ENCODE data around the gene MBD3L2B. TPM values are rescaled to one million over a fixed set of nuclear protein-coding genes. Genes with fewer than 3 reads are reported as not detected.
A peak's percentile ranks its signal among the peaks of the same experiment; 100 is the strongest.
"Not testable (repeated sequence)": the region's sequence is repeated elsewhere in the genome, so short reads cannot be mapped to it uniquely, and the experiment has no call there.

MBD3L2B gene
- not detected for total RNA-seq
- long read RNA-seq, result 0 reads

DNA sequence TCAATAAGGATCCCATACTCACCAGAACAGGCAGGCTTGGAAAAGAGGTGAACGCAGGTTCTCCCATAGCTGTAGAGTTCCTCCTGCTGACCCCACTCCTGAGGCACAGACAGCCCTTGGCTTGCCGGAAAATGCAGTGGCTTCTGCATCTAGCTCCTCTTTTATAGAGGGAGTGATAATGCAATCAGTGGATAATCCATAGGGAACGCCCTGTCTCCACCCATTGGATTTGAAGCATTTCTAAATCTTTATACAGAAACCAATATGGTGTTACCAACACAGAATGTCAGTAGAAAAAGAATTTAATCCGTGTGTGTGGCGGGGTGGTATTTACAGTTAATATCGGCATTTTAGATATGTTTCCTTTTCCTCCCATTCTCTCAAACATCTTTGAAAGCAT lies at the start of gene MBD3L2B:
MBD3L2B (minus strand) TSS at position 101 of the 400 bp plus-strand sequence; CDS start at position 67, 34 bp downstream.
- intact Hi-C loops (cut with DNase I); ATAC-seq; DNase-seq (ENCODE audit: missing footprints): not testable (repeated sequence)

DNA sequence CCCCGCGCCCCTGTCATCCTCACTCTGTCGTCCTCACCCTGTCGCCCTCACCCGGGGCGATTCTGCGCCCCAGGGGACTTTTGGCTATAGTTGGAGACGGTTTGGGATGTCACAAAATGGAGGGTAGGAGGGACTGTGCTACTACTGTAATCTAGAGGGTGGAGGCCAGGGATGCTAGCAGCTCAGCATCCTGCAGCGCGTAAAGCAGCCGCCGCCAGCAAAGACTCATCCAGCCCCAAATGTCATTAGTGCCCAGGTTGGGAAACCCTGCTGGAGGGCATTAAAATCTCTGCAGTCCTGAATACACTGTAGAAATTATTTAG lies 48.6 kb upstream of the MBD3L2B start:
- ATAC-seq (no peak), DNase-seq (ENCODE audit: missing footprints) (no peak)
- intact Hi-C loops (cut with DNase I), result no loop called here

DNA sequence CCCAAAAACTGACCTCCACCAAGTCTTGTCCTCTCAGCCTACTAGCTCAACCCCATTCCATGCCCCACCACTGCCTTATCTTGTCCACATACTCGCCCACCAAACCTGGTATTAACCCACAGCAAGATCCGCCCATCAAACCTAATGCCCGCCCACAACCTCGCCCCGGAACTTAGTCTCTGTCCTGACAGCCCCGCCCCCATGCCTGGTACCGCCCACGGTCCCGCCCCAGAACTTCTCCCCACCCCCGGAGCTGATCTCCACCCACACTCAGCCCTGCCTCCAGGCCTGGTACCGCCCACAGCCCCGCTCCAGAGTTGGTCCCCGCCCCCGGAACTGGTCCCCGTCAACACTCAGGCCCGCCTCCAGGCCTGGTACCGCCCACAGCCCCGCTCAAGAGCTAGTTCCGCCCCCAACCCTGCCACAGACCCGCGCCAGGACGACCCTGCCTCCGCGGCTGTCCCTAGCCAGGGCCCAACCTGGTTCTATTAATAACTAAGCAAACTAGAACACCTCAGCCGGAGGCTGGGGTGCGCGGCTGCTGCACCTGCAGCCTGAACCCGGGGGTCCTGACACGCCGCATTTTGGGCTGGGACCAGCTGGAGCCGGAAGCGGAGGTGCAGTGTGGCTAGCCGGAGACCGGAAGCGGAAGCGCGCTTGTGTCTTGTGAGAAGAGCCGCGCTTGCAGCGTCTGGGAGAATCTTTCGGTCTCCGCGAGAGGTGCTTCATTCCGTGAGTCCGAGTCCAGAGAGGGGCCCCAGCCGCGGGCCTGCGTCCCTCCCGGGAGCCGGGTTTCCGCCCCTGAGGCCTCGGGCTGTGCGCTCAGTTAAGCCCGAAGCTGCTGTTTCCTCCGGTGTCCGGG lies 48.0 kb upstream of the MBD3L2B start, which contains the start of gene ZNF557:
ZNF557 (plus strand) TSS at position 662 of the 862 bp plus-strand sequence. CDS start 5,372 bp downstream, outside the sequence.
- peak; percentile 100 for ATAC-seq
- intact Hi-C loops (cut with DNase I), result no loop called here
- peak; percentile 99 for DNase-seq (ENCODE audit: missing footprints)

DNA sequence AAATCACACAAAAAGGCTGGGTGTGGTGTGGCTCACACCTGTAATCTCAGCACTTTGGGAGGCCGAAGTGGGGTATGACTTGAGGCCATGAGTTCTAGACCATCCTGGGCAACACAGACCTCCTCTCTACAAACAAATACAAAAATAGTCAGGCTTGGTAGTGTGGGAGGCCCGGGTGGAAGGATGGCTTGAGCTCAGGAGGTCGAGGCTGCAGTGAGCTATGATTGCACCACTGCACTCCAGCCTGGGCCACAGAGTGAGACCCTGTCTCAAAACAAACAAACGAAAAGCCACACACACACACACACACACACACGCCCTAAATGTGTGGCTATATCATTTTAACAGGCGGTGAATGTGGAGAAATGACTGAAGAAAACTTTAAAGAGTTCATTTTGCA lies 47.4 kb upstream of the MBD3L2B start:
- ATAC-seq, result no peak
- intact Hi-C loops (cut with DNase I), result no loop called here
- DNase-seq (ENCODE audit: missing footprints), result no peak

DNA sequence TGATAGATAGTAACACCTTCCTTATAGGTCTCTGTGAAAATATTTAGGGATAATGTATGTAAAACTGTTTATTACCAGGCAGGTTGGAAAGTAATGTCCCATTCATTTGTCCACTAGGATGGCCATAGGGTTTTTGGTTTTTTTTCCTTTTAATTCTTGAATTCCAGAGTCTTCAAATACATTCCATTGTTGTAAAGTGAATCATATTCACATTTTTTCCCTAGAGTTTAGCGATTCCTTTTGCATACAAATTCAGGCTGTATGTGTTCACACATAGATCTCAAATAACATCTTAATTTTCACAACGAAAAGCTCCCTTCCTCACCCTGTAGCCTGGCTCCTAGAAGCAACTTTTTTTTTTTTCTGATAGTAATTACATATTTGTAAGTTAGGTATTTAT lies 46.5 kb upstream of the MBD3L2B start:
- DNase-seq (ENCODE audit: missing footprints), result no peak
- intact Hi-C loops (cut with DNase I), result no loop called here
- no peak for ATAC-seq

DNA sequence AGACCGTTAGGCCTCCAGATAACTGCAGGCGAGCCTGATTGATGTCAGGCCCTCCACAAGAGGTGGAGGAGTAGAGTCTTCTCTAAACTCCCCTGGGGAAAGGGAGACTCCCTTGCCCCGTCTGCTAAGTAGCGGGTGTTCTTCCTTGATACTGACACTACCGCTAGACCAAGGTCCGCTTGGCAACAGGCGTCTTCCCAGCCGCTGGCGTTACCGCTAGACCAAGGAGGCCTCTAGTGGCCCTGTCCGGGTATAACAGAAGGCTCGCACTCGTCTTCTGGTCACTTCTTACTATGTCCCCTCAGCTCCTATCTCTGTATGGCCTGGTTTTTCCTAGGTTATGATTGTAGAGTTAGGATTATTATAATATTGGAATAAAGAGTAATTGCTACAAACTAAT lies 45.9 kb upstream of the MBD3L2B start:
- ATAC-seq; DNase-seq (ENCODE audit: missing footprints); intact Hi-C loops (cut with DNase I): not testable (repeated sequence)

DNA sequence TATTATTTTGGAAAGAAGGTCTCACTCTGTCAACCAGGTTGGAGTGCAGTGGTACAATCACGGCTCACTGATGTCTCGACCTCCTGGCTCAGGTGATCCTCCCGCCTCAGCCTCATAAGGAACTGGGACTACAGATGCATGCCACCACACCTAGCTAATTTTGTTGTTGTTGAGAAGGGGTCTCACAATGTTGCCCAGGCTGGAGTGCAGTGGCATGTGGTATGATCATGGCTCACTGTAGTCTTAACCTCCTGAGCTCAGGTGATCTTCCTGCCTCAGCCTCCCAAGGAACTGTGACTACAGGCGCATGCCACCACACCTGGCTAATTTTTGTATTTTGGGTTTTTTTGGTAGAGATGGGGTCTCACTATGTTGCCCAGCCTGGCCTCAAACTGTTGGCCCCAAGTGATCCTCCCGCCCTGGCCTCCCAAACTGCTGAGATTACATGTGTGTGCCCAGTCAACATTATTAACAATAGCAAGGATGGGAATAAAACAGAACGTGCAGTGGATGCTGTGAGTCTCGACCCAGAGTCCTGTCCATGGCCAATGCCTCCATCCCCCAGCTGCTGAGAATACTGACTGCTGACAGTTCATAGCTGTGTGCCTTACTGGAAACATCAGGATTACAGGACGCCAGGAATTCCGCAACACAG lies 42.7 kb upstream of the MBD3L2B start:
- ATAC-seq (no peak), DNase-seq (ENCODE audit: missing footprints) (no peak)
- intact Hi-C loops (cut with DNase I), result no loop called here

DNA sequence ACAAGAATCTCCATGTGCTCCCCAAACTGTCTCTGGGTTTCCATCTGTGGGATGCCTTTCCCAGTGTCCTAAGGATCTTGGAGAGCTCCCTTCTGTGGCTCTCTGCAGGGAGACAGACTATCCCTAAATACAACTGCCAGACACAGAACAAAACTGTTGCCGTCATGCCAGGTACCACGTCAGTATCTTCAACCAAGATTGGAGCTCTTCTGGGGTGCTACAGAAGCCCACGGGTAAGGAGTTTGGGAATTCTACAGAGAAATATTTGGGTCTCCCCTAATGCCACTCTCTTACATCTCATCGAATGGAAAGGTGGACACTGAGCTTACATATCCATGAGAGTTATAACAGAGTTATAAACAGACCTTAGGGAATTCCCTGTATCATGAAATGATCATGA lies 42.1 kb upstream of the MBD3L2B start:
- intact Hi-C loops (cut with DNase I), result no loop called here
- ATAC-seq (no peak), DNase-seq (ENCODE audit: missing footprints) (no peak)

DNA sequence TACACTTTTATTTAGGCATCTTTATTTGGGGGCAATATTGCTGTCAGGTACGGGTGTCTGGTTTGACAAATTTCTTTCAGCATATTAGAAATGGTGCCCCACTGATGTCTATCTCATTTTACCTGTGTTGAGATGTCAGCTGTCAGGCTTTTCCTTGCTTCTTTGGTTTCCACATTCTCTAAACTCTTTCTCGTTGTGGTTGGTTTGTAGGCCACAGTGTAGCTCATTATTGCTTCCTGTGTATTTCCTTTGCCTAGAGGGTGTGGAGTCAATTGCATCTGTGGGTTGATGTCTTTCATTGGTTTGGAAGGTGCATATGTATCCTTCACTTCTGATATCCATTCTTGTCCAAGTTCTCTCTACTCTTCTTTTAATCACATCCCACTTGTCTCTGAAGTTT lies 38.7 kb upstream of the MBD3L2B start:
- intact Hi-C loops (cut with DNase I); ATAC-seq; DNase-seq (ENCODE audit: missing footprints): not testable (repeated sequence)

DNA sequence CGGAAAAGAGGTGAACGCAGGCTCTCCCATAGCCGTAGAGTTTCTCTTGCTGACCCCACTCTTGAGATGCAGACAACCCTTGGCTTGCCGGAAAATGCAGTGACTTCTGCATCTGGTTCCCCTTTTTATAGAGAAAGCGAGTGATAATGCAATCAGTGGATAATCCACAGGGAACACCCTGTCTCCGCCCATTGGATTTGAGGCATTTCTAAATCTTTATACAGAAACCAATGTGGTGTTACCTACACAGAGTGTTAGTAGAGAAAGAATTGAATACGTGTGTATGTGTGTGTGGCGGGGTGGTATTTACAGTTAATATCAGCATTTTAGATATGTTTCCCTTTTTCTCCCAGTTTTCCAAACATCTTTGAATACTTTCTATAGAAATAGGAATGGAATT lies 37.3 kb upstream of the MBD3L2B start, which contains the start of gene MBD3L3:
MBD3L3 (minus strand) TSS at position 101 of the 400 bp plus-strand sequence; CDS start at position 30, 71 bp downstream.
- ATAC-seq; DNase-seq (ENCODE audit: missing footprints); intact Hi-C loops (cut with DNase I): not testable (repeated sequence)

DNA sequence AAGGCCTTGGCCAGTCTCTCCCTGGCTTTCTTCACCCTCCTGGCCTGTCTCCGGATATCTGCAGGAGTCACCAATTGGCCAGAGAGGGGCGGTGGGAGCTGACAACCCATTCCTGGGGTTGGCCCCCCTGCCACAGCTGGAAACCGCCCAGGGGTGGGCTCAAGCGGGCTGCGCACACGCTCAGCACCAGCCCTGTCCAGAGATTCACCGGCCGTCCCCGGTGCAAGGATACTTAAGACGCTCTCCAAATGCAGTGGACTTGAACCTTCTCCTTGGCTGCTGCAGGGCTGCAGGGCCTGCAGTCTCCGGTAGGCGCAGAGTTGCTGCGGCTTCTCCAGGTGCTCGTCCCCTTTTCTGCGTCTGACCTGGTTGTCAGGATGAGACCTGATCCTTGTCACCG lies 35.1 kb upstream of the MBD3L2B start:
- ATAC-seq; DNase-seq (ENCODE audit: missing footprints); intact Hi-C loops (cut with DNase I): not testable (repeated sequence)

DNA sequence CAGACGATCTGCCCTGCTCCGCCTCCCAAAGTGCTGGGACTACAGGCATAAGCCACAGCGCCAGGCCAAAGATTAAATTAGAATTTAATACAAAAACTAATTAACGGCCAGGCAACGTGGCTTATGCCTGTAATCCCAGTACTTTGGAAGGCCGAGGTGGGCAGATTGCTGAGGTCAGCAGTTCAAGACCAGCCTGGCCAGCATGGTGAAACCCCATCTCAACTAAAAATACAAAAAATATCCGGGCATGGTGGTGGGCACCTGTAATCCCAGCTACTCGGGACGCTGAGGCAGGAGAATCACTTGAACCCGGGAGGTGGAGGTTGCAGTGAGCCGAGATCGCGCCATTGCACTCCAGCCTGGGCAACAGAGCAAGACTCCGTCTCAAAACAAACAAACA lies 34.4 kb upstream of the MBD3L2B start:
- ATAC-seq; intact Hi-C loops (cut with DNase I); DNase-seq (ENCODE audit: missing footprints): not testable (repeated sequence)

DNA sequence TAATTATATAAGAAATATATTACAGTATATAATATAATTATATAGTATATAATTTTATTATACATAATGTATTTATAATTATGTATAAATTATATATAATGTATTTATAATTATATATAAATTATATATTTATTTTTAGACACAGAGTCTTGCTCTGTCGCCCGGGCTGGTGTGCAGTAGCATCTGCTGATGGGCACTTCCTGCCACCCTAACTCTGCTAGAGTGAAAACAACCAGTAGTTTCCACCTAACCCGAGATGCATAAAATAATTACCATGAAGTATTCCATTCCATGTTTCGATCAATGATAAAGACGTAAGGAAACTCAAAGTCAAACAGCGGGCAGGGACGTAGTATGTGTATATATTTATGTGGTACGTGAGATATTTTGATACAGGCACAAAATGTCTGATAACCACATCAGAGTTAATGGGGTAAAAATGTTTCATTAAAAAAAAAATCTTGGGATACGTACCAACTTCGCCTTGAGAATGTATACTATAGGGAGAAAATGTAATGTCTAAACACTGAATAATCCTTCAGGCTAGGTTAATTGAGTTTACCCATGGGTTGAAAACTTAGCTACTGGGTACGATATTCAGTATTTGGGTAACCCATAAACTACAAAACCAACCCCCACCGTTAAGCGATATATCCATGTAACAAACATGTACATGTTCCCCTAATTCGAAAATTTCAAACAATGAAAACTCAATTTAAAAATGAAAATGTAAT lies 33.6 kb upstream of the MBD3L2B start:
- ATAC-seq; intact Hi-C loops (cut with DNase I); DNase-seq (ENCODE audit: missing footprints): not testable (repeated sequence)

DNA sequence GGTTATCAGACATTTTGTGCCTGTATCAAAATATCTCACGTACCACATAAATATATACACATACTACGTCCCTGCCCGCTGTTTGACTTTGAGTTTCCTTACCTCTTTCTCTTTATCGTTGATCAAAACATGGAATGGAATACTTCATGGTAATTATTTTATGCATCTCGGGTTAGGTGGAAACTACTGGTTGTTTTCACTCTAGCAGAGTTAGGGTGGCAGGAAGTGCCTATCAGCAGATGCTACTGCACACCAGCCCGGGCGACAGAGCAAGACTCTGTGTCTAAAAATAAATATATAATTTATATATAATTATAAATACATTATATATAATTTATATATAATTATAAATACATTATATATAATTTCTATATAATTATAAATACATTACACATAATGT lies 31.7 kb upstream of the MBD3L2B start:
- DNase-seq (ENCODE audit: missing footprints); intact Hi-C loops (cut with DNase I): not testable (repeated sequence)

DNA sequence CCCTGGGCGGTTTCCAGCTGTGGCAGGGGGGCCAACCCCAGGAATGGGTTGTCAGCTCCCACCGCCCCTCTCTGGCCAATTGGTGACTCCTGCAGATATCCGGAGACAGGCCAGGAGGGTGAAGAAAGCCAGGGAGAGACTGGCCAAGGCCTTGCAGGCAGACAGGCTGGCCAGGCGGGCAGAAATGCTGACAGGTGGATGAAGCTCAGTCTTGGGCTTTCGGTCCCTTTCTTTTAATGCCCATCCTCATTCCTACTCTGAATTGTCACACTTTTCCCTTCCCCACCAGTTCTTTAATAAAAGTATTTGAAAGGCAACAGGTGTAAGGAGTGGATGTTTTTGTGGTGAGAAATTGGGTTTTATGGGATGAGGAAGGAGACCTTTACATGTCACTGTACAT lies 30.2 kb upstream of the MBD3L2B start:
- DNase-seq (ENCODE audit: missing footprints); intact Hi-C loops (cut with DNase I); ATAC-seq: not testable (repeated sequence)

More for the DNA sequence above, 31.7 kb upstream of the MBD3L2B start:
- ATAC-seq, result not testable (repeated sequence)

DNA sequence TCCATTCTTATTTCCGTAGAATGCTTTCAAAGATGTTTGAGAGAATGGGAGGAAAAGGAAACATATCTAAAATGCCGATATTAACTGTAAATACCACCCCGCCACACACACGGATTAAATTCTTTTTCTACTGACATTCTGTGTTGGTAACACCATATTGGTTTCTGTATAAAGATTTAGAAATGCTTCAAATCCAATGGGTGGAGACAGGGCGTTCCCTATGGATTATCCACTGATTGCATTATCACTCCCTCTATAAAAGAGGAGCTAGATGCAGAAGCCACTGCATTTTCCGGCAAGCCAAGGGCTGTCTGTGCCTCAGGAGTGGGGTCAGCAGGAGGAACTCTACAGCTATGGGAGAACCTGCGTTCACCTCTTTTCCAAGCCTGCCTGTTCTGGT lies 27.8 kb upstream of the MBD3L2B start, which contains the start of gene MBD3L2:
MBD3L2 (plus strand) TSS at position 301 of the 400 bp plus-strand sequence; CDS start at position 354, 53 bp downstream.
- ATAC-seq, result not testable (repeated sequence)

DNA sequence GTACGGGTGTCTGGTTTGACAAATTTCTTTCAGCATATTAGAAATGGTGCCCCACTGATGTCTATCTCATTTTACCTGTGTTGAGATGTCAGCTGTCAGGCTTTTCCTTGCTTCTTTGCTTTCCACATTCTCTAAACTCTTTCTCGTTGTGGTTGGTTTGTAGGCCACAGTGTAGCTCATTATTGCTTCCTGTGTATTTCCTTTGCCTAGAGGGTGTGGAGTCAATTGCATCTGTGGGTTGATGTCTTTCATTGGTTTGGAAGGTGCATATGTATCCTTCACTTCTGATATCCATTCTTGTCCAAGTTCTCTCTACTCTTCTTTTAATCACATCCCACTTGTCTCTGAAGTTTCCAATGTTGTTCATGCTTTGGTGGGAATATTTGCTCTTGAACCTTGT lies 20.3 kb upstream of the MBD3L2B start:
- ATAC-seq; DNase-seq (ENCODE audit: missing footprints); intact Hi-C loops (cut with DNase I): not testable (repeated sequence)

More for the DNA sequence above, 27.8 kb upstream of the MBD3L2B start, which contains the start of gene MBD3L2:
- DNase-seq (ENCODE audit: missing footprints); intact Hi-C loops (cut with DNase I): not testable (repeated sequence)

DNA sequence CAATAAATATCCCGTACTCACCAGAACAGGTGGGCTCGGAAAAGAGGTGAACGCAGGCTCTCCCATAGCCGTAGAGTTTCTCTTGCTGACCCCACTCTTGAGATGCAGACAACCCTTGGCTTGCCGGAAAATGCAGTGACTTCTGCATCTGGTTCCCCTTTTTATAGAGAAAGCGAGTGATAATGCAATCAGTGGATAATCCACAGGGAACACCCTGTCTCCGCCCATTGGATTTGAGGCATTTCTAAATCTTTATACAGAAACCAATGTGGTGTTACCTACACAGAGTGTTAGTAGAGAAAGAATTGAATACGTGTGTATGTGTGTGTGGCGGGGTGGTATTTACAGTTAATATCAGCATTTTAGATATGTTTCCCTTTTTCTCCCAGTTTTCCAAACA lies 18.8 kb upstream of the MBD3L2B start, which contains the start of gene MBD3L4:
MBD3L4 (minus strand) TSS at position 101 of the 400 bp plus-strand sequence; CDS start at position 66, 35 bp downstream.
- ATAC-seq; DNase-seq (ENCODE audit: missing footprints); intact Hi-C loops (cut with DNase I): not testable (repeated sequence)

All from Right ventricle myocardium inferior (tissue), 1 donor.